Activated effector memory CD4-positive, alpha-beta T cell treated with anti-CD3 and anti-CD28 coated beads, Interleukin-2, amount 50 U/mL, for 16 hours (primary cell): Measurements from ENCODE around the gene FLII.
"Not testable (repeated sequence)": the region's sequence is repeated elsewhere in the genome, so short reads cannot be mapped to it uniquely, and the experiment has no call there.

Experiments used
- DNase-seq: peaks from one replicate; pipeline ENCODE4 v3.0.0-alpha.2; 2020

FLII gene

DNA sequence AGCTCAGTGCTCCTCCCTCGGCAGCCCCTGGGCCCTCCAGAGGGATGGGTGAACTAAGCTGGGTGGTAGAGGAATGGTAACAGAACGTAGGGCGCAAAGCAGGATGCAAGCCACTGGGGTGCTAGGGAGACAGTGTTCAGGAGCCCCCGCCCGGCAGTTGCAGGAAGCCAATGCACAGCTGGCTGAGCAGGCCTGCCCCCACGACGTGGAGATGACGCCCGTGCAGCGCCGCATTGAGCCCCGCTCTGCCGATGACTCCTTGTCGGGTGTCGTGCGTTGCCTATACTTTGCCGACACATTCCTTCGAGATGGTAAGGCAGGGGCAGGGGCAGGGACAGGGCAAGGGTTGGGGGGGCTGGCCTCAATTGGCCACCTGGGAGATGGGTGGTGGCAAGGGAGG is 20.2 kb downstream of the FLII start:
- DNase-seq = no peak

DNA sequence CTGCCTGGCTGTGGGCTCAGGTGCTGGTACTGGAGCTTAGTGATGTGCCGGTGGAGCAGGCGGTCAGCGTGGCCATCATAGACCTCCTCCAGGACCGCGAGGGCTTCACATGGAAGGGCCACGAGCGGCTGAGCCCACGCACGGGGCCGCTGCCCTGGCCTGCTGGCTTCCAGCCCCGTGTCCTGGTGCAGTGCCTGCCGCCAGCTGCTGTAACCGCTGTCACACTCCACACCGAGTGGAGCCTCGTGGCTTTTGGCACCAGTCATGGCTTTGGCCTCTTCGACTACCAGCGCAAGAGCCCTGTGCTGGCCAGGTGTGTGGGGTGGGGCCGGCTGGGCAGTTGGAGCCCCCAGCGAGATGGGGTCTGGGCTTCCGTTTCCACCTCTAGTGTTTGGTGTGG is 21.1 kb downstream of the FLII start:
- DNase-seq = no peak

DNA sequence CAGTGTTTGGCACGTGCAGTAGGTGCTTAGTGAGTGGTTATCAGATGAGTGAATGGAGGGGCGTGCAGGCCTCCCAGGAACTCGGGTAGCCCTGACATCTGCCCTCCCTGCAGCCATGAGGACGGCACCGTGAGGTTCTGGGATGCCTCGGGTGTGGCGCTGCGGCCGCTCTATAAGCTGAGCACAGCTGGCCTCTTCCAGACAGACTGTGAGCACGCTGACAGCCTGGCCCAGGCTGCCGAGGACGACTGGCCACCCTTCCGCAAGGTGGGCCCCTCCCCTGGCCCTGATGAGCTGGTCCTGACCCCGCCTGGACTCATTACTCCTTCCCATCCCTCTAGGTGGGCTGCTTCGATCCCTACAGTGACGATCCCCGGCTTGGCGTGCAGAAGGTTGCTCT is 22.0 kb downstream of the FLII start:
- DNase-seq = no peak

DNA sequence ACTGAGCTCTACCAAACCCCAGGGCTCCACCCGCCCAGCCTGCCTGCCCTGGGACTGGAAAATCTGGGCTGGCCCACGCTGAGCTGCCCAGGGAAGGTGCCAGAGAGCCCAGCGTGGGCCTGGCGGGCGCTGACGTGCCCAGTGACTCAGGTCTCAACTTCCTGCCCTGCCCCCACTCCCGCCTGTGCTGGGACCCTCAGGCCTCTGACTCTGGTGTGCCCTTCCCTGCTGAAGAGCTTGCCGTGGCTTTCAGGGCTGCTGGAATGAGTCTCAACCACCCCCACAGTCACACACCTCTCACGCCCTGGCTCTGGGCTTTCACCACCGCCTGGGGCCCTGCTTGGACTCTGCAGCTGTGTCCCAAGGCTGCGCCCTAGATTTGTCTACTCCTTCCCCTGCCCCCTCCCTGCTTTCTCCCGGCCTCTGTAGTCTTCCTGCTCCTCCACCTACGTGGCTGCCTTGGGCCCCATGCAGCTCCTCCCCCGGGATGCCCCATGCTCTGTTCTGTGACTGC is 22.7 kb downstream of the FLII start:
- peak; percentile 70 for DNase-seq

DNA sequence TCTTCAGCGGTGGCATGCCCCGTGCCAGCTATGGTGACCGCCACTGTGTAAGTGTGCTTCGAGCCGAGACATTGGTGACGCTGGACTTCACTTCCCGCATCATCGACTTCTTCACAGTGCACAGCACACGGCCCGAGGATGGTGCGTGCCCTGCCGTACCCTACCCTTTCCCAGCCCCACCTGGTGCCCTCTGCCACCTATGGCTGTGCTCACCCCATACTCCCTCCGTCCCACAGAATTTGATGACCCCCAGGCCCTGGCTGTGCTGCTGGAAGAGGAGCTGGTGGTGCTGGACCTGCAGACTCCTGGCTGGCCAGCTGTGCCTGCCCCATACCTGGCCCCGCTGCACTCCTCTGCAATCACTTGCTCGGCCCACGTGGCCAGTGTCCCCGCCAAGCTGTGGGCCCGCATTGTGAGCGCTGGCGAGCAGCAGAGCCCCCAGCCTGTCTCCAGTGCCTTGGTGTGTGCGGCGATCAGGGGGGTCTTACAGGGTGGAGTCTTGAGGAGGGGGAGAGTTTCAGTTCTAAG is 23.6 kb downstream of the FLII start:
- no peak for DNase-seq

DNA sequence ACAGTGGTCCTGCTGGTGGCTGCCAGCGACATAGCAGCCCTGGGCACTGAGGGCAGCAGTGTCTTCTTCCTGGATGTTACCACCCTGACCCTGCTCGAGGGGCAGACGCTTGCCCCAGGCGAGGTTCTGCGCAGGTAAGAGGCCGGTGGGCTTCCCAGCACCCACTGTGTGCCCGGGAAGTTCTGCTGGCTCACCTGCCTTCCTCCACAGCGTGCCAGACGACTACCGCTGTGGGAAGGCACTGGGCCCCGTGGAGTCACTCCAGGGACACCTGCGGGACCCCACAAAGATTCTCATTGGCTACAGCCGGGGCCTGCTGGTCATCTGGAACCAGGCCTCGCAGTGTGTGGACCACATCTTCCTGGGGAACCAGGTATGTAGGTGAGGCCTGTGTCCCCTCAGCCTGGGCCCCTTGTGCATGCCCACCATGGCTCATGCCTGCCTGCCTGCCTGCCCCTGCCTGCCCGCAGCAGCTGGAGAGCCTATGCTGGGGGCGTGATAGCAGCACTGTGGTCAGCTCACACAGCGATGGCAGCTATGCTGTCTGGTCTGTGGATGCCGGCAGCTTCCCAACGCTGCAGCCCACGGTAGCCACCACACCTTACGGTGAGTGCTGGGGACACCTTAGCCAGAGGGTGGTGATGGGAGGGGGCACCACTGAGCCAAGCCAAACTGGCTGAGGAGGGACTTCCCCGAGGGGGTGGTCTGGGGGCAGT is 24.6 kb downstream of the FLII start:
- DNase-seq = no peak

DNA sequence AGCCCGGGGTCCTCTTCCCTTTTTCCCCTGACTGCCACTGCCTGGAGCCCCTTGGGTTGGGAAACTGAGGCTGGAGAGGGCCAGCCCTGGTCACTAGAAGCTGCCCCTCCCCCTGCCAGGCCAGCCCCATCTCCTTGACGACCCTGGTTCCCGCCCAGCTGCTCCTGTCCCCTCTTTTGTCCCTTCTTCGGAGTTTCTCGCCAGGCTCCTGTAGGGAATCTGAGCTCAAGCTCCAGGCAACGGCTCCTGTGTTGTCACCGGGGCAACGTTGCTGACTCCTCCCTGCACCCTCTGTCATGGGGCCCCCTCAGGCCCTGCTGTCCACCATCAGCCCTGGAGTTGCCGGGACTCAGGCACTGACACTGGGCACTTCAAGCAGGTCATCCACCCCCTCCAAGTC is 27.4 kb downstream of the FLII start:
- DNase-seq = no peak

DNA sequence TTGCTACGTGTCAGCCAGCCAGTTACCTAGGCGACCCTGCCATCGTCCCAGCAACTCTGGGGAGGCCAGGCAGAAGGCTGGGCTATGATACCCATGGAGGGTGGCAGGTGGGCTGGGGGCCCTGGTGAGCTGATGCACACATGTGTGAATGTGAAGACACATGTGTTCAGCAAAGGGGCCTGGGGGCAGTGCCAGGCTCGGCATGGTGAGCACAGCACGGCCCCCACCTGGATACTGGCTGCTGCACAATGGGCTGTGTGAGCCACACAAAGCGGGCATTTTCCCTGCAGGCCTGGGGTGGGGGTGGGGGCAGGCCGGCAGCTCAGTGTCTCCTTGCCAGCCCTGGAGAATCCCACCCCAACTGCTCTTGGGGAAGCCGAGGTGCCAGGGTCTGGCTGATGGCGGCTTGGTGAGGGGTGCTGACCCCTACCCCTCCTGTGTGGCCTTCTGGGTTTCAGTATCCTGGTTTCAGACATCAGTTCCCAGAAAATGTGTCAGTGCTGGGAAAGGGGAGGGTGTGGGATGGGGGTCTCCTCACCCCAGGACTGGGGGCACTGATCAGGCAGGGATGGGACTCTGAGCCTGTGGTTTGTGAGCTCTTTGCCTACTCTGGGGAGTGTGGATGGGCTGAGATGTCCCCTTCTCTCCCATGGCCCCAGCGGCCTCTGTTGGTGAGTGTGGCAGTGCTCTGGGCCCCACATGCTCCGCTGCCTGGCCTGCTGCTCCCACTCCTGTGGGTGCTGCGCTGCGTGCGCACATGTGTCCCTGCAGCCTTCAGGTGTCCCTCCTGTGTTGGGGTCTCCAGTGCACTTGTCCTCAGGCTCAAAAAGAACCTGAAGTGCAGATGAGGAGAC is 28.0 kb downstream of the FLII start:
- DNase-seq = no peak

DNA sequence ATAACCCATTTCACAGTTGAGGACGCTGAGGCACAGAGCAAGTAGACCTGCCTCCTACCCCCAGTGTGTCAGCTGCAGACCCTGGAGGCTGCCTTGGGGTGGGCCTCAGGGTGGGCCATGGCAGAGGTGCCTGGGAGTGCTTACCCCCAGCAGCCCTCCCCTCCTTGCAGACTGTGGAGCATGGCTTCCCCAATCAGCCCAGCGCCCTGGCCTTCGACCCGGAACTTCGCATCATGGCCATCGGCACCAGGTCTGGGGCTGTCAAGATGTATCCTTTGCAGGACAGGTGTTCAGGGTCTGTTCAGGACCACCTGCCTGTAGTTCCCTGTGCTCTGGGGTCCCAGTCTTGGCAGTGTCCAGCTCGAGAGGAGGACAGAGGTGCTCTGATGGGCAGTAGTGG is 28.8 kb downstream of the FLII start:
- no peak for DNase-seq

DNA sequence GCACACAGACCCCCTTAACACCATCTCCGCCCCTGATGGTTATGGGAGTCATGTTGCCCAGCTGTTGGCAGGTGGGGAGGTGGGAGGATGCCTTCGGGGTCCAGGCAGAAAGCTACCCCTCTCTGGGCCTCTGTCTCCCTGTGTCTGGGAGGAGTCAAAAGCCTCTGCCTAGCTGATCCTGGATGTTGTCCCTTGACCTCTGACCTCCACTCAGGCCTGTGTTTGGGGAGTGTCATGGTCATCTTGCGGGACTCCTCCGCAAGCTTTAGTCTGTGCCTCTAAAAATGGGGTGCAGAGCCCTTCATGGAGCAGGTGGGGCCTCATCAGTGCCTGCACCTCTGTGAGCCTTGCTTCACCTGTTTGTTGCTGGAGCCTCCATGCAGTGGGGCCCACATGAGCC is 29.3 kb downstream of the FLII start:
- DNase-seq = no peak

DNA sequence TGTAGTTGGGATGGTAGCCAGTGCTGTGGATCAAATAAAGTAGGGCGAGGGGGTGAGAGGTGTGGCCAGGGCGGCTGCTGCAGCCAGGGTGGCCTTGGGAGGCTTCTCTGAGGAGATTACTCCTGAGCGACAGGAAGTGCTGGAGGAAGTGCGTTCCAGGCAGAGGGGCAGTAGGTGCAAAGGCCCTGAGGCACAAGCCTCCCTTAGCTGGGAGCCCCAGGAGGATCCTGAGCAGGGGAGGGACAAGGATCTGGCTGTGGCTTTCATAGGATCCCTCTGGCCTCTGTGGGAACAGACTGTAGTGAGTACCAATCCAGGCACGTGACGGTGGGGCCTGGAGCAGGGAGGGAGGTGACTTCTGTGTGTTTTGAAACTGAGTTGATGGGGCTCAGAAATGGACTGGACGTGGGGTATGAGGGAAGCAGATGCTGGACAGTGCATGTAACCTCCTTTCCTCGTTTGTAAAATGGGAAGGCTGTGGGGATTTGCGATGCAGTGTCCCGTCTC is 30.3 kb downstream of the FLII start:
- no peak for DNase-seq

DNA sequence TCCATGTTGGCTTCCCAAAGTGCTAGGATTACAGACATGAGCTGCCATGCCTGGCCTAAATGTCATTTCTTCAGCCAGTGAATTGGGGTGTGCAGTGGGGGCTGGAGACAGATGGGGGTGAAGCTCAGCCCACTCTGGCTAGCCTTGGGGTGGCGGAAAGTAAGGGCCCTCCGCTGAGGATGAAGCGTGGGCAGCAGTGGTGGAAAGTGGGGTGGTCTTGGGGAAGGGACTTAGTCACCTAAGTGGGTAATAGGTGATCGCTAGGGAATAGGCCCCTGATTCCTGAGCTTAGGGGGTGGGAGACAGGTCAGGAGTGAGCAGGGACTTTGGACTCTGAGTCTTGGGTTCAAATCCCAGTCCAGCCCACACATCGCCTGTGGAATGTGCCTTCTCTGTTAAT is 30.9 kb downstream of the FLII start:
- no peak for DNase-seq

DNA sequence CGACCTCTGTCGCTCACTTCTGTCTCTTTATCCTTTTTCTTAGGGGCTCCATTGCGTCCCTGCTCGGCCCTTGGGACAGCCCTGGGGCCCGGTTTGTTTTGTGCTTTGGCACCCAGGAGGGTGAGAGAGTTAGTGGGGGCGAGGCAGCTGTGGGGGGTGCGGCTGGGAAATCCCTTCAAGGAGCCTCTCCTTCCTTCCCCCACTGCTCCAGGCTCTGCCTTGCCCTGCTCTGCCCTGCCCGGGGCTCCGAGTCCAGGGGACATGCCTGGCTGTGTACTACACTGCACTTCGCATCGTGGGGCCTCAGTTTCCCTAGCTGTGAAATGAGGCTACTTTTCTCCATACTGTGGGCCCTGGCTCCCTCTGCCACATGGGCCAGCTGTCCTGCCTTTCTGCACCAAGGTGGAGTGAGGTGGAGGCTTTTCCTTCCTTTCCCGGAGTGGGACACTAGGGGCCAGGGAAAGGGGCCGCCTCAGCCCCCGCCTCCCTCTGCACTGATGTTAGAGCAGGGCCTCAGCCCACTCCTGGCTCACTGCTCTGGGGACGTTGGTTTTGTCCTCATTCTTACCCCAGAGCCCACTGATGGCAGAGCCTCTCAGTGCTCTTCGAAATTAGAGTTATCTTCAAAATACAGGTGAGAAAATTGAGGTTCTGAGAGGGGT is 32.1 kb downstream of the FLII start:
- no peak for DNase-seq

DNA sequence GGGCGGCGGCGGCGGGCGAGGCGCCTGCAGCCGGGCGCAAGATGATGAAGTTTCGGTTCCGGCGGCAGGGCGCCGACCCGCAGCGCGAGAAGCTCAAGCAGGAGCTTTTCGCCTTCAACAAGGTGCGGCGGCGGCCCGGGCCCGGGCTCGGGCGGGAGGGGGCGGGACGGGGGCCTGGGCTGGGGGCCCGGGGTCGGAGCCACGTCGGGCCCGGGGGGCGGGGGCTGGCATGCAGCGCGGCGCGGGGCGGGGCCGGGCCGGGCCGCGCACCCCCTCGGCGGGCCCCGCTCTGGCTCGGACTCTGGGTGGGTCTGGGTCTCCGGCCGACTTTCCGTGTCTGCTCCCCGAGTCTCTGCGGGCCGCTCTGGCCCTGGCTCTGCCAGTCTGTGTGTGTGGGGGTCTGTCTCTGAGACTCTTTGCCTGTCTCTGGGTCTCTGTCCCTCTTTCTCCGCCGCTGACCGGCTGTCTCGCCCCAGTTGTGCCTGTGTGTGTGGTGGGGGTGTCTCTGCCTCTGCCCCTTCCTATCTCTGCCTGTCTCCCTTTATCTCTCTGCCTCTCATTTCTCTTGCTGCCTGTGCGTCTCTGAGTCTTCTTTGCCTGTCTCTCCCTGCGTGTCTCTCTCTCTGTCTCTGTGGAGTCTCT is 32.8 kb downstream of the FLII start:
- no peak for DNase-seq

DNA sequence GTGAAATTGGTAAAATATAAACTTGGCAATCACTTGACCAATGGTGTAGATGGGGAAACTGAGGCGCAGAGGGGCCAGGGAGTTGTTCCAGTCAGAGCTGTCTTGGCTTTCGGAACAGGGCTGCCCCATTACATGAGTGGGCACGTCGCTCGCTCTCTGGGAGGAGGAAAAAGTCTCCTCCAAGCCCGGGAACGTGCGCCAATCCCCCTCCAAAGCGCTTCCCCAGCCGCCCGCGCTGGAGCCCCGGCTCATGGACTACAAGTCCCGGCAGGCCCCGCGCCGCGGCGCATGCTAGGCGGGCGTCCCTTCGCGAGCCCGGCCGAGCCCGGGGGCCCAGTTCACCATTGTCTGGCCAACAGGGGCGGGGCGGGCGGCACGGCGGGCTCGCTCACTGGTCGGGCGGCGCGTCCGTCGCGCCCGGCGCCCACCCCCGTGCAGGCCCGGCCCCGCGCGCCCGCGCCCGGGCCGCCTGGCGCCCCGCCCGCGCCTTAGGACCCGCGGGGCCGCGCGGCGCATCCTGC is 33.4 kb downstream of the FLII start, which contains the start of gene LLGL1:
Gene LLGL1, plus strand, starts transcription at position 515 of the 521 bp plus-strand sequence. CDS start 48 bp downstream, outside the sequence.
- DNase-seq = peak; percentile 98

DNA sequence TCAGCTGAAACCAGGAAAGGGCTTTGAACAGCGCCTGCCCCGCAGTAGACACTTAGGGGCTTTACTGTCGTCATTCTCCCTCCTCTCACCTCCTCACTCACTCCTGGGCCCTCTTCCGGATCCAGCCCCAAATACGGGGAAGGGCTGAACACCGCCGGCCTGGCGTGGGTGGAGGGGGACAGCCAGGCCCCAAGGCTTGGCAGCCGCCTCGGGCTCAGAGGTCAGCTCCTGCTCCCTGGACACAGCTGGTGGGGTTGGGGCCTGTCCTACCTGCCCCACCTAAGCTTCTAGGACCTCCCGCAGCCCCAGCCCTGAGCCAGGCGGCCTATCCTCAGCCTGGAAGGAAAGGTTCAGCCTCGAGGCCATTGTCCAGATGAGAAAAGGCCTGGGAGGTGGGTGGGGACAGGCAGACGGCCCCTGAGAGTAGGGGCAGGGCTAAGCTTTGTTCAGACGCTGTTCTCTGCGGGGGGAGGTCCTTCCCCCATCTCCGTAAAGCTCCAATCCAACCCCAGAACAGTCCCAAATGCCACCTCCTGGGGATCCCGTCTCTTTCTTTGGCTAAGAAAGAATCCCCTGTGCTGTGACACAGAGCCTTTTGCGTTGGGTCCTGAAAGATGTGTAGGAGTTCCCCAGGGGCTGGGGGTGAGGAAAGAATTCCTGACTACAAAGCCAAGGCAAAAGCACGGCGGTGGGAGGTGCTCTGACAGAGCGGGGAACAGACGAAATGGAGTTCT is 34.0 kb downstream of the FLII start:
- no peak for DNase-seq

DNA sequence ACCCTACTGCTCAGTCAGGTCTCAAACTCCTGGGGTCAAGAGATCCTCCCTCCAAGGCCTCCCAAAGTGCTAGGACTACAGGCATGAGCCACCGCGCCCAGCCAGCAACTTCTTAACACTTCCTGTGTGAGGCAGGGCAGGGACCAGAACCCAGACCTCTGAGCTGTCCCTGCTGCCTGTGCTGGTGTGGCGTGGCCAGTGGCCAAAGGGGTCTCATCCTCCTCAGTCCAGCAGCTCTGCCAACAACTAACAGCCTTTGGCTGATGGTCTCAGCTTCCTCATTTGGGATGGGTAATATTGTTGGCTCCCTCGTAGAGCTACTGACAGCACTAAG is 34.5 kb downstream of the FLII start:
- DNase-seq = no peak

DNA sequence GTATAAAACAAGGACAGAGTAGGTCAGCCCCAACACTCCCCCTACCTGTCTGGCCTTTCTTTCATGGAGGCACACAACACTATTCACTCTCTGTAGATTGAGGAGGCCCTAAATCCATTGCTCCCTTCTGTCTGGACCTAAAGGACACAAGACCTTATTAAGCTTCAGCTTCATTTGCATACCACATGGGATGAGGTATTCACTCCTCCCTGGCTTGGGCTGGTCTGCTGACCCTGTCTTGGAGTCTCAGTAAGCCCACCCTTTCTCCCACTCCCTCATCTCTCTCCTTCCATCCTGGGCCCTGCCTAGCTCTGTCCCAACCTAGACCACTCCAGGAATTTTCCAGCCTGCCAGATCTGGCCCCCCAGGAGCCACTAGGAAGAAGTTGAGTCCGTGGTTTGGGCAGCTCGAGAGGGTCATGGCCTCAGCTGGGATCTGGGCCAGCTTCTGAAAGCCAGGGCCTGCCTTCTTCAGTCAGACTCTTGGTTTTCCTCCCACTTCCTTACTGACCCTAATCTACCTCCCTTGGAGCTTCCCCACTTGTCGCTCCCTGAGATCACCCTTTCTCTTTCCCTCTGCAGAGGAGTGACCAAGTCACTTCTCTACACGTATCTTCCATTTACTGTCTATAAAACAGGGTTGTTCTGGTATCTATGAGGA is 39.7 kb downstream of the FLII start:
- no peak for DNase-seq

DNA sequence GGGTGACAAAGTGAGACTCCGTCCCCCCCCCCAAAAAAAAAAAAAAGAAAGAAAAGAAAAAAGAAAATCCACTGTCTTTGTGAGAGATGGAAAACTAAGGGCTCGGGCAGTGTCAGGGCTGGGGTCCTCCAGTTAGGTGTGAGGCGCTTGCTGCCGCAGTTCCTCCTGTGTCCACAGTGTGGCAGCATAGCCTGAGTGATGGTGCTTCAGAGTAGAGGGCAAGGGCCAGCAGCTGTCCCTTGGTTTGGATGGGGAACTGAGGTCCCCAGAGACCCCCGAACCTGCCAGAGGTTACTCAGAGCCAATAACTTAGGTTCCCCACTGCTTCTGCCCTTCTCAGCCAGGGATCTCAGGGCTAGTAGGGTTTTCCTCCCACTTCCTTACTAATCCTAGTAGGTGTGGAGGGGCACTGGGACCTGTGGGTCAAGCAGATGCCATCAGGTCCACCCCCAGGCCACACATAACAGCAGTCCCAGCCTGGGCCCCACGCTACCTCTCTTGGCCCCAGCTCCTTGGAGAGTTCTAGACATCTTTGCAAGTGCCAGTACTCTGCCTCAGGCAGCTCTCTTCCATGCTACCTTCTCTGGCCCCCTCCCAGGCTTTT is 41.0 kb downstream of the FLII start:
- DNase-seq = peak; percentile 91

DNA sequence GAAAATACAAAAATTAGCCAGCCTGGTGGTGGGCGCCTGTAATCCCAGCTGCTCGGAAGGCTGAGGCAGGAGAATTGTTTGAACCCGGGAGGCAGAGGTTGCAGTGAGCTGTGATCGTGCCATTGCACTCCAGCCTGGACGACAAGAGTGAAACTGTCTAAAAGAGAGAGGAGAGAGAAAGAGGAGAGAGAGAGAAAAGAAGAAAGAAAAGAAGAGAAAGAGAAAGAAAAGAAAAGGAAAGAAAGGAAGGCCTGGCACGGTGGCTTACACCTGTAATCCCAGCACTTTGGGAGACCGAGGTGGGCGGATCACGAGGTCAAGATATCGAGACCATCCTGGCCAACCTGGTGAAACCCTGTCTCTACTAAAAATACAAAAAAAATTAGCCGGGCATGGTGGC is 41.6 kb downstream of the FLII start:
- not testable (repeated sequence) for DNase-seq
